HFFc6 (cell line): ENCODE data around the gene GGA1. TPM values are rescaled to one million over a fixed set of nuclear protein-coding genes. Genes with fewer than 3 reads are reported as not detected.

Source experiments
- DNase-seq: peaks from one replicate; pipeline ENCODE4 v3.0.0-alpha.2; 2018
- H3K27ac Mint-ChIP-seq: 2 replicates; pipeline ENCODE4 v1.8.0; 2020; ENCODE audit warnings: mild to moderate bottlenecking, mixed read lengths
- H3K27me3 Mint-ChIP-seq: 2 replicates; pipeline ENCODE4 v1.8.0; 2021; ENCODE audit warnings: mild to moderate bottlenecking, moderate library complexity, mixed read lengths; ENCODE audit not compliant: insufficient read depth
- H3K36me3 Mint-ChIP-seq: 2 replicates; pipeline ENCODE4 v1.8.0; 2021; ENCODE audit warnings: low read depth, mixed read lengths
- H3K4me1 Mint-ChIP-seq: 2 replicates; pipeline ENCODE4 v1.8.0; 2020; ENCODE audit warnings: low read depth, mixed read lengths
- H3K4me3 Mint-ChIP-seq: 2 replicates; pipeline ENCODE4 v1.8.0; 2020; ENCODE audit warnings: mild to moderate bottlenecking, moderate library complexity, mixed read lengths
- H3K9me3 Mint-ChIP-seq: 2 replicates; pipeline ENCODE4 v1.8.0; 2020; ENCODE audit warnings: mild to moderate bottlenecking, mixed read lengths
- total RNA-seq, 6 experiments: library from RNA; stranded (reverse); fragmentation: NEBNext Ultra II Directional; extraction: Animal tissue kit (Norgen Biotek cat#: 25700); gene quantifications; 2 replicates in 1 of 6; 3 replicates in 5 of 6; pipeline ENCODE4 v1.2.3, GENCODE V29; 2021
- TF ChIP-seq, protein P1 (sequence below): fragments of 200-600 bp; sonication (generic); IDR thresholded peaks from 2 replicates; pipeline ENCODE4 v1.5.0; 2021; ENCODE audit warnings: antibody characterized with exemption, mild to moderate bottlenecking

GGA1 gene
- total RNA-seq, 6 experiments from 2014 or later = 37.5 to 45.4 (median 41.5) TPM

DNA sequence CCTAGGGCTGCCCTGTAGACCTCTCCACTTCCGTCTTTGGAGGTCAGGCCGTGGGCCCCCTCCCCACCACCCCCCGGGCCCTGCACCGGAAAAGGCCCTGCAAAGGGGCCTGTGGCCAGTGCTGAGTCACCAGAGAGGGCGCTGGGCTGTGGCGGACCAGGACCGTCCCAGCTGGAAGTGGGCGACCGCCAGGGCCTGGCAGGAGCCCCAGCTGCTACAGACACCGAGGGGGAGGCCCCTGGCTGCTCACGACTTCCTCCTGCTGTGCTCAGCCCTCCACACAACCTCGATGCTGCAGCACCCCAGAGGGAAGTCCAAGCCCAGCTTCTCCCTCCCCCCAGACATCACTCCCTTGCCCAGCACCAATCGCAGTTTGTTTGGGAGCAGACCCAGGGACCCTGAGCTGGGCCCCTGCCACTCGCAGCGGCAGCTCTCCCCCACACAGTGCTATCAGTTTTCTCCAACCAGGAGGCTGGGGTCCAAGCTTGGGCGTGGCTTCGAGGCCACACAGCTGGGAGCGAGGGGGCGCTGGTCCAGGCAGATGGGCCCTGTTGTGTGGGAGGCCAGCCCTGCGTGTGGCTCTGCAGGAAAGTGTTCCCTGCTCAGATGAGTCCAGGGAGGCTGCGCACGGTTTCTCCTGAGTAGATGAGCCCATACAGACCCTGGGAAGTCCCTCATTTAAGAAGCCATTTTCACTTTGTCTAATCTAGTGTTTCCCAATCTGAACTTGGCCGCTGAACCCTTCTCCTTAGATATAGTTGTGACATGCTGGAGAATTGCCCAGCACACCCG lies 25.2 kb downstream of the GGA1 start:
- Mint-ChIP-seq H3K4me3 (peak overlapping the region; percentile 66), H3K27me3 (peaks cover 6% of the 10 kb centered on the region), H3K27ac (peak overlapping the region; percentile 89), H3K36me3 (no peaks in the 10 kb centered on the region), H3K4me1 (peaks cover 45% of the 10 kb centered on the region), H3K9me3 (no peaks in the 10 kb centered on the region)
- TF ChIP-seq, protein P1, sequence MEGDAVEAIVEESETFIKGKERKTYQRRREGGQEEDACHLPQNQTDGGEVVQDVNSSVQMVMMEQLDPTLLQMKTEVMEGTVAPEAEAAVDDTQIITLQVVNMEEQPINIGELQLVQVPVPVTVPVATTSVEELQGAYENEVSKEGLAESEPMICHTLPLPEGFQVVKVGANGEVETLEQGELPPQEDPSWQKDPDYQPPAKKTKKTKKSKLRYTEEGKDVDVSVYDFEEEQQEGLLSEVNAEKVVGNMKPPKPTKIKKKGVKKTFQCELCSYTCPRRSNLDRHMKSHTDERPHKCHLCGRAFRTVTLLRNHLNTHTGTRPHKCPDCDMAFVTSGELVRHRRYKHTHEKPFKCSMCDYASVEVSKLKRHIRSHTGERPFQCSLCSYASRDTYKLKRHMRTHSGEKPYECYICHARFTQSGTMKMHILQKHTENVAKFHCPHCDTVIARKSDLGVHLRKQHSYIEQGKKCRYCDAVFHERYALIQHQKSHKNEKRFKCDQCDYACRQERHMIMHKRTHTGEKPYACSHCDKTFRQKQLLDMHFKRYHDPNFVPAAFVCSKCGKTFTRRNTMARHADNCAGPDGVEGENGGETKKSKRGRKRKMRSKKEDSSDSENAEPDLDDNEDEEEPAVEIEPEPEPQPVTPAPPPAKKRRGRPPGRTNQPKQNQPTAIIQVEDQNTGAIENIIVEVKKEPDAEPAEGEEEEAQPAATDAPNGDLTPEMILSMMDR = peak; percentile 23; the same call in 1 of the 2 replicates
- DNase-seq = peak; percentile 66

DNA sequence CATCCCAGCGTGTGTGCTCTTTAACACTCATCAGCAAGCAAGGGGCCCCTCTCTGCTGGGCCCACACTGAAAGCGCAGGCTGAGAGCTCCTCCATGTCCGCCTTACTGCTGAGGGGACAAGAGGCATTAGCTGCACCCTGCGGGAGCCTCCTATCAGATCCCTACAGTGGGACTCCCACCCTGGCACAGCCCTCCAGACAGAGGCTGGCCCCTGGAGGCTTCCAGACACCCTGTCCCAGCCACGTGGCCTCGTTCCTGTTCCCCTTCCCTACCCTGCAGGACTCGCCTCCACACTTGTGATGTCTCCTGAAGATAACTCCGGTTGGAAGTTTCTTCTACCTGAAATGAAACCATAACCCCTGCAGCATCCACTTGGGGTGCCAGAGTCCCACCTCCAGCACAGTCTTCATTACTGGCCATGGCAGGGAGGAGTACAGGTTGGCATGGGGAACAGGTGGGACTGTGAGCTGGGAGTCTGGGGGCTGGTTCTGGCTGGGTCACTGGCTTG lies 25.8 kb downstream of the GGA1 start:
- TF ChIP-seq, protein P1 = peak; percentile 39; the same call in 1 of the 2 replicates
- DNase-seq = no peak
- Mint-ChIP-seq H3K27ac (peak overlapping the region; percentile 89), H3K4me1 (peaks cover 47% of the 10 kb centered on the region), H3K27me3 (peaks cover 6% of the 10 kb centered on the region), H3K36me3 (no peaks in the 10 kb centered on the region), H3K9me3 (no peaks in the 10 kb centered on the region), H3K4me3 (peak overlapping the region; percentile 66; the same call in 1 of the 2 replicates)

DNA sequence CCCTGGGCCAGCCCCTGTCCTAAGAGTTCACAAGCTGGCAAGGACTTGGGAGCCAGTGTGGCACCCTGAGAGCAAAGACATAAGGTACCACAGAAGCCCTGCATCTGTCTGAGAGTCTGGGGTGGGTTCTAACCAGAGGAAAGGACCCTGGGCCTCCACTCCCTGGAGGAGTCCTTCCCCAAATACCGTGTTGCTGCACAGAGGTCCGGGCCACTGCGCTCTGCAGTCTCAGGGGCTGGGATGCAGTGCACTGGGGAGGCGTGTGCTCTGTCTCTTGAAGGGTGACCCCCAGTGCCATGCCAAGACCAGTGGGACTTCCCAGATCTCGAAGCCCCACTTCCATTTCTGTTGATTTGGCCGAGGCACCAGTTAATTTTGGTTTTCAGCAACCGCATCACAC lies 26.5 kb downstream of the GGA1 start:
- H3K36me3 Mint-ChIP-seq = no peaks in the 10 kb centered on the region
- no peaks in the 10 kb centered on the region for H3K9me3 Mint-ChIP-seq
- no peak overlapping the region; the same call in 1 of the 2 replicates for H3K27ac Mint-ChIP-seq
- no peak overlapping the region for H3K4me3 Mint-ChIP-seq
- peaks cover 47% of the 10 kb centered on the region for H3K4me1 Mint-ChIP-seq
- TF ChIP-seq, protein P1 = no peak
- peaks cover 6% of the 10 kb centered on the region for H3K27me3 Mint-ChIP-seq
- no peak for DNase-seq

DNA sequence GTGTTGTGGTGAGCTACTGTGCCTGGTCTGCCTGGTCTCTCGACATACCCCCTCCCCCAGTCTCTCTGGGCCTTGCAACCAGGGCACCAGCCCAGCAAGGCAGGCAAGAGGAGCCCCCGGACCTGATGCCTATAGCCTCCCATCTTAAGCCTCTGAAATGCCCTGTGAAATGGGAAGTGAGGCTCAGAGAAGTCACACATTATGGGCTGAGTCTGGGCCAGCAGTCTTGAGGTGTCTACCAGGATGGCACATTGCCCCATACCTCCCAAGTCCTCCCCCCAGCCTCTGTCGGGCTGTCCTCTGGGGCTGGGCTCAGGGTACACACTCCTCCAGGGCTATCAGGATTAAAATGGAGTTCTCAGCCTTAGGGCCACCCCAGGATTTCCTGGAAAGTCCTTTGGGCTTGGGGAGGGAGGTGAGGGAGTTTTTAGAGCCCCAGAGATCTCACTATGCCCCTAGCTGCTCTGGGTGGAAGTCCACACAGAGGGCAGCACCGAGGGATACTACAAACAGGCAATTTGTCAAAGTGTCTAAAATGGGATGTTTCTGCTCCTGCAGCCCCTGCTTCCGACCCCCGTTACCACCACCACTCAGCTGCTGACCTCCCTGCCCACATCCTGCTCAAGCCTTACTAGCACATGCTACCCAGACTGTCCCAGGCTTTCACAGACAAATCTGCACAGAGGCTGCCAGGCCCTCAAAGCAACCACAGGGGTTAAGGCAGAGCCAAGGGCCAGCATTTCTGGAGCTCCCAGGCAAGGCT lies 27.7 kb downstream of the GGA1 start:
- TF ChIP-seq, protein P1 = peak; percentile 65
- peak; percentile 80 for DNase-seq
- H3K27ac Mint-ChIP-seq = peak overlapping the region; percentile 66
- H3K36me3 Mint-ChIP-seq = no peaks in the 10 kb centered on the region
- H3K4me1 Mint-ChIP-seq = peaks cover 53% of the 10 kb centered on the region
- H3K9me3 Mint-ChIP-seq = no peaks in the 10 kb centered on the region
- H3K4me3 Mint-ChIP-seq = no peak overlapping the region
- peaks cover 6% of the 10 kb centered on the region for H3K27me3 Mint-ChIP-seq

DNA sequence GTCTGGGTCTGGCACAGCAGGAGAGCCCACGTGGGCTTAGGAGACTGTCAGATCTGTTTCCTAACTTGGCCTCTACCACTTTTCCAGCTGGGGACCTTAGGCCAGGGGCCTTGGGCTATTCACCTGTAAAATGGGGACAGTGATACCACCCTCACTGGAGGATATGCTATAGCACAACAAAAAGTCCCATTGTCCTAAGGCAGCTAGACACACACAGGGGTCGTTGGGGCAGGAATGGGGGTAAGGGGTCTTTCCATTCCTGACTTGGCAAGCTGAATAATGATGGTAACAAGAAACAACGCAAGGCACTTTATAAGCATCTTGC lies 28.3 kb downstream of the GGA1 start:
- Mint-ChIP-seq H3K27me3 (peaks cover 4% of the 10 kb centered on the region), H3K27ac (peak overlapping the region; percentile 66), H3K9me3 (no peaks in the 10 kb centered on the region), H3K4me3 (no peak overlapping the region), H3K36me3 (no peaks in the 10 kb centered on the region), H3K4me1 (peaks cover 53% of the 10 kb centered on the region)
- TF ChIP-seq, protein P1 = no peak
- no peak for DNase-seq
